ENCODE results near the gene DAPK1.

Gene DAPK1

GRCh38 chr9:87713278-87713987, 215.8 kb downstream of the DAPK1 start:
- no peaks in the 10 kb centered on the region for H3K9me2 ChIP-seq (replicated peaks; ENCODE audit: control insufficient read depth, low read length)
- H3K27ac ChIP-seq (ENCODE audit: low read depth, low read length), result no peak overlapping the region
- no peaks in the 10 kb centered on the region for H3K9me3 ChIP-seq (ENCODE audit: control insufficient read depth, insufficient read depth, low read length)
- H3K4me1 ChIP-seq (ENCODE audit: control insufficient read depth, low read length), result no peaks in the 10 kb centered on the region
- no peaks in the 10 kb centered on the region for H3K36me3 ChIP-seq (ENCODE audit: control insufficient read depth, low read length)
- no peak overlapping the region for H3K4me3 ChIP-seq (ENCODE audit: low read length)
- H3K4me2 ChIP-seq (ENCODE audit: low read length), result no peak overlapping the region
- H3F3A ChIP-seq (ENCODE audit: control insufficient read depth, insufficient read depth), result no peaks in the 10 kb centered on the region
- no peaks in the 10 kb centered on the region for H3K27me3 ChIP-seq (ENCODE audit: control insufficient read depth, low read length)
- H4K20me1 ChIP-seq (ENCODE audit: control insufficient read depth, insufficient read depth, low read depth, low read length), result no peaks in the 10 kb centered on the region
- TF ChIP-seq, protein P1, sequence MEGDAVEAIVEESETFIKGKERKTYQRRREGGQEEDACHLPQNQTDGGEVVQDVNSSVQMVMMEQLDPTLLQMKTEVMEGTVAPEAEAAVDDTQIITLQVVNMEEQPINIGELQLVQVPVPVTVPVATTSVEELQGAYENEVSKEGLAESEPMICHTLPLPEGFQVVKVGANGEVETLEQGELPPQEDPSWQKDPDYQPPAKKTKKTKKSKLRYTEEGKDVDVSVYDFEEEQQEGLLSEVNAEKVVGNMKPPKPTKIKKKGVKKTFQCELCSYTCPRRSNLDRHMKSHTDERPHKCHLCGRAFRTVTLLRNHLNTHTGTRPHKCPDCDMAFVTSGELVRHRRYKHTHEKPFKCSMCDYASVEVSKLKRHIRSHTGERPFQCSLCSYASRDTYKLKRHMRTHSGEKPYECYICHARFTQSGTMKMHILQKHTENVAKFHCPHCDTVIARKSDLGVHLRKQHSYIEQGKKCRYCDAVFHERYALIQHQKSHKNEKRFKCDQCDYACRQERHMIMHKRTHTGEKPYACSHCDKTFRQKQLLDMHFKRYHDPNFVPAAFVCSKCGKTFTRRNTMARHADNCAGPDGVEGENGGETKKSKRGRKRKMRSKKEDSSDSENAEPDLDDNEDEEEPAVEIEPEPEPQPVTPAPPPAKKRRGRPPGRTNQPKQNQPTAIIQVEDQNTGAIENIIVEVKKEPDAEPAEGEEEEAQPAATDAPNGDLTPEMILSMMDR (IDR thresholded peaks at IDR 0.05; ENCODE audit: low read depth, low read length, poor library complexity, severe bottlenecking), result no peak
- no peak for TF ChIP-seq EZH2phosphoT487 (IDR thresholded peaks at IDR 0.05; ENCODE audit: borderline replicate concordance, low read length)
- no peaks in the 10 kb centered on the region for H3K79me2 ChIP-seq (ENCODE audit: control insufficient read depth, low read length)

GRCh38 chr9:87713988-87714330, 216.3 kb downstream of the DAPK1 start:
- Histone ChIP-seq H3K36me3 (ENCODE audit: control insufficient read depth, low read length) (no peaks in the 10 kb centered on the region), H3K4me2 (ENCODE audit: low read length) (no peak overlapping the region), H3K4me3 (ENCODE audit: low read length) (no peak overlapping the region), H4K20me1 (ENCODE audit: control insufficient read depth, insufficient read depth, low read depth, low read length) (no peaks in the 10 kb centered on the region), H3K9me2 (replicated peaks; ENCODE audit: control insufficient read depth, low read length) (no peaks in the 10 kb centered on the region), H3K27ac (ENCODE audit: low read depth, low read length) (no peak overlapping the region), H3F3A (ENCODE audit: control insufficient read depth, insufficient read depth) (no peaks in the 10 kb centered on the region), H3K27me3 (ENCODE audit: control insufficient read depth, low read length) (no peaks in the 10 kb centered on the region), H3K79me2 (ENCODE audit: control insufficient read depth, low read length) (no peaks in the 10 kb centered on the region), H3K9me3 (ENCODE audit: control insufficient read depth, insufficient read depth, low read length) (no peaks in the 10 kb centered on the region), H3K4me1 (ENCODE audit: control insufficient read depth, low read length) (no peaks in the 10 kb centered on the region)
- TF ChIP-seq, protein P1 (IDR thresholded peaks at IDR 0.05; ENCODE audit: low read depth, low read length, poor library complexity, severe bottlenecking), result no peak
- no peak for TF ChIP-seq EZH2phosphoT487 (IDR thresholded peaks at IDR 0.05; ENCODE audit: borderline replicate concordance, low read length)

DNA sequence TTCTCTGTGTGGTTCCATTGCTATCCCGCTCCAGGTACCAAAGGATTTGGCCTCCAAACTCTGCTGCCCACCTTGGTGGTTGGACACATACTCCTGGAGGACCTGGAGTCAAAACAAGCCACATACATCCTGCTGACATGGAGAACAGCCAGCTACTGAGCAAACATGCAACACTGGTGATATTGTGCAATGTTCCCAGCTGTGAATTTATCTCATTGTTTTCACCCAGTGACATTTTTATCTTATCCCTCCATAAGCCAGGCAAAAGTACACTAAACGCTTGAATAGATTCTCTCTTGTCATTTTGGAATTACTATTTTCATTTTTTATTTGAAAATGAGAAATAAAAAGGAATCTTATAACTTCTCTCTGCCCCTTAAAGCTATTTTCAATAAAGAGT, 217.2 kb downstream of the DAPK1 start:
- Histone ChIP-seq H4K20me1 (ENCODE audit: control insufficient read depth, insufficient read depth, low read depth, low read length) (no peaks in the 10 kb centered on the region), H3K4me3 (ENCODE audit: low read length) (no peak overlapping the region), H3K4me2 (ENCODE audit: low read length) (no peak overlapping the region), H3K4me1 (ENCODE audit: control insufficient read depth, low read length) (no peaks in the 10 kb centered on the region), H3K36me3 (ENCODE audit: control insufficient read depth, low read length) (no peaks in the 10 kb centered on the region), H3K27me3 (ENCODE audit: control insufficient read depth, low read length) (no peaks in the 10 kb centered on the region), H3K9me2 (replicated peaks; ENCODE audit: control insufficient read depth, low read length) (no peaks in the 10 kb centered on the region), H3K9me3 (ENCODE audit: control insufficient read depth, insufficient read depth, low read length) (no peaks in the 10 kb centered on the region), H3K27ac (ENCODE audit: low read depth, low read length) (no peak overlapping the region), H3K79me2 (ENCODE audit: control insufficient read depth, low read length) (no peaks in the 10 kb centered on the region), H3F3A (ENCODE audit: control insufficient read depth, insufficient read depth) (no peaks in the 10 kb centered on the region)
- TF ChIP-seq EZH2phosphoT487 (IDR thresholded peaks at IDR 0.05; ENCODE audit: borderline replicate concordance, low read length), result no peak
- TF ChIP-seq, protein P1 (IDR thresholded peaks at IDR 0.05; ENCODE audit: low read depth, low read length, poor library complexity, severe bottlenecking), result no peak
